GM21447 (cell line): ENCODE measurements around the gene DMWD.
"Not testable (repeated sequence)": the region's sequence is repeated elsewhere in the genome, so short reads cannot be mapped to it uniquely, and the experiment has no call there.

Experiments used
- ATAC-seq: cut with Tn5 transposase; IDR thresholded peaks from one replicate; pipeline ENCODE4 v1.9.1; 2021; ENCODE audit not compliant: unreplicated experiment

The DMWD gene

DNA sequence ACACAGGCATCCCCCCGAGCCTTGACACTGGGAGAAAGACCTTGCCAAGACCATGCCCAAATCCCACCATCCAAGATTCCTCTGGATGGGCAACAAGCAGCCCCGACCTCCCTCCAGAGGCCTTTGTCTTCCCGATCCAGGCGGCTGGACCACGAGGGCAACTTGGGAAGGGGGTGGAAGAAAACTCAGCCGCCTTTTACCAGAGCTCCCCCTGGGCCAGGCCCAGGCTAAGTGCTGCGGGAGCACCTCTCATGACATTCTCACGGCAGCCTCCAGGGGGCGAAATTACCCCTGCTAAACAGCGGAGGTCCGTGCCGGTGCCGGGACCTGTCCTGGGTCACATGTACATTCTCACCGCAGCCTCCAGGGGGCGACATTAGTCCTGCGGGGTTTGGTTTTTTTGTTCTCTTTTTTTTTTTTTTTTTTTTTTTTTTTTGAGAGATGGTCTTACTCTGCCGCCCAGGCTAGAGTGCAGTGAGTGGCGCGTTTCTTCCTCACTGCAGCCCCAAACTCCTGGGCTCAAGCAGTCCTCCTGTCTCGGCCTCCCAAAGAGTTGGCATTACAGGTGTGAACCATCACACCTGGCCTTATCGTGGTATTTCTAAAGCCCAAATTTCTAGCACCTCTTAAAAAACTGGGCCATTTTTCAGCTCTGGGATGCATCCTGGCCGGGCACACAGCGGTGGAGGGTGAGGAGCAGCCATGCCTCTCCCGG is 24.5 kb upstream of the DMWD start:
- peak; percentile 88 for ATAC-seq

DNA sequence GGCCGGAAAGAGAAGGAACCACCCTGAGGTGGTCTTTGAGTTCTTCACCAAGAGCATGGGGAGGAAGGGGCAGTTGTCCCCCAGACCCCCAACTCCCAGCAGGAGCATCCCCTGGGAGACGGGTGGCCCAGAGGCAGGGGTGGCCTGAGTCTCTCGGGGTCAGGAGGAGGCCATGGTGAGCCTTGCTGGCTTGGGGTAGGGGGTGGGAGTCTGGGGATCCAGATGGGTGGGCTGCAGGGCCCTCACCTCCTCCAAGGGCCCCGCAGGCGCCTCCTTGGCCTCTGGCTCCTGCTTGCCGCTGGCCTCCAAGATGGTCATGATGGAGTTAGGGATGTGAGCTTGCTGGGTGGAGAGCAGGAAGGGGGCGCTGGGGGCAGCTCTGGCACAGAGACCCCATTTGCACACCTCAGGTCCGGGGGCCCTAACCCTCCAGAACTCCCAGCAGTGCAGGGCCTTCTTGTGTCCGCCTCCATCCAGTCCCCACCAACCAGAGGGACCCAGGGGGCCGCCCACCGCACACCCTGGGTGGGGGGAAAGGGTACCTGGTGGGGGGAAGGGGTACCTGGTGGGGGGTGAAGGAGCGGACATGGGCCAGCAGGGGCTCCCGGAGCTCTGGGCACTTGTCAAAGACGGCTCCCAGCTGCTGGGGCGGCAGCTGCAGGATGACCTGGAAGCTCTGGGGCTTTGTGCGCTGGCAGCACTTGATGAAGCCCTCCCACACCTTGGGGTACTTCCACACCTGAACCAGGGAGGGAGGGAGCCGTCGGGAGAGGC is 23.8 kb upstream of the DMWD start:
- ATAC-seq = no peak

DNA sequence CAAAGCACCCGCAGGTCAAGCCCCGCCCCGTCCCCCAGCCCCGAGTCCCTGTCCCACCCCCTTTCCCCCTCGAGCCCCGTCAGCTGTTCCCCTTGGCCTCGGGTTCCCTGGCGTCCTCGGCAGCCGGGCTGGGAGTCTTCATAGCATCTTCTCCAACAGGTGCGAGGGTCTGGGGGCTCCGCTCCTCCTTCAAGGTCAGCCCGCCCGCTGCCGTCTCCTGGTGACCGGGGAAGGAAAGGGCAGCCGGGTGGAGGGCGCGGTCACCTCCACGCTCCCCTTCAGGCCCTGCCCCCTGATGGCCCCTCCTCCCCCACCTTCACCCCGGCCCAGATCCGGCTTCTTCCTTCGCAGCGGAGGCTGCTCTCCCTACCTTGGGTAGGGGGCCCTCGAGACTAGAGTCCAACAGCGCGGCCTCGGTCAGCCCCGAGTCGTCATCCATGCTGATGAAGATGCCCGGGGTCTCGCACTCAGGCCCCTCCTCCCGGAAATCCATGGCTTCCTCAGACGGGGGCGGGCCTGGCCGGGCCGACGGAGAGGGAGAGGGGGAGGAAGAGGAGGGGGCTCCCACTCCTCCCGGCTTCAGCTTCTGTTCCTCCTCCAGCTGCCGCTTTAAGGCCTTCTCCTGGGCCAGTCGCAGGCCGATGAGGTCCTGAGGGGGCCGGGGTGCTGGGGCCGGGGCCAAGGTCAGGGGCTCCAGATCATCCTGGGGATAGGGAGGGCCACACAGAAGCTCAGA is 23.0 kb upstream of the DMWD start:
- ATAC-seq = no peak

DNA sequence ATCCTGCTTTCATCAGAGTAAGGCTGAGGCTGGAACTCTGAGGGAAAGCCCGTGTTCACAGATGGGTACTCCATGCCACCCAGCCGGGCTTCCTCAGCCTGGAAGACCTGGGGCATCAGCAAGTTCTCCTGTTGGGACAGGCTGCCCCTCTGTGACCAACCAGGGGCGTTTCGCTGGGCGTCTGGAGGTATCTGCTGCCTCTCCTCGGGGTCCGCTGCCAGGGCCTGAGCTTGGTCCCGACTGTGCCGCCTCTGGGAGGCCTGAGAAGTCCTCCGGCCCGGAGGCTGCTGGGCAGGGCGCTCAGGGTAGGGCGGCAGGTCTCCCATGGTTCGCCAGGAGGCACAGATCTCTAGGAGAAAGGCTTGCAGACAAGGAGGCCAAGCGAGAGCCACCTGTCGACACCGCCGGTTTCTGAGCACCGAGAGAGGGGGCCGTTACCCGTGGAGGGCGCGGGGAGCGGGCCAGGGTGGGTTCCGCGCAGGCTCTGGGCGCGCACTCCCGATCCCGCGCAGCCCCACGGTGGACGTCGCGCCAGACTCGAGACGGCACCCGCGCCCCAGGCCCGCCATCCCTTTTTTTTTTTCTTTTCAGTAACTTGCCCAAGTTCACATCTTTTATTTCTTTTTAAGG is 22.3 kb upstream of the DMWD start, which contains the start of gene RSPH6A:
Gene RSPH6A, minus strand, starts transcription at position 458 of the 630 bp plus-strand sequence. Its CDS starts 132 bp downstream, at position 326.
- ATAC-seq = no peak

DNA sequence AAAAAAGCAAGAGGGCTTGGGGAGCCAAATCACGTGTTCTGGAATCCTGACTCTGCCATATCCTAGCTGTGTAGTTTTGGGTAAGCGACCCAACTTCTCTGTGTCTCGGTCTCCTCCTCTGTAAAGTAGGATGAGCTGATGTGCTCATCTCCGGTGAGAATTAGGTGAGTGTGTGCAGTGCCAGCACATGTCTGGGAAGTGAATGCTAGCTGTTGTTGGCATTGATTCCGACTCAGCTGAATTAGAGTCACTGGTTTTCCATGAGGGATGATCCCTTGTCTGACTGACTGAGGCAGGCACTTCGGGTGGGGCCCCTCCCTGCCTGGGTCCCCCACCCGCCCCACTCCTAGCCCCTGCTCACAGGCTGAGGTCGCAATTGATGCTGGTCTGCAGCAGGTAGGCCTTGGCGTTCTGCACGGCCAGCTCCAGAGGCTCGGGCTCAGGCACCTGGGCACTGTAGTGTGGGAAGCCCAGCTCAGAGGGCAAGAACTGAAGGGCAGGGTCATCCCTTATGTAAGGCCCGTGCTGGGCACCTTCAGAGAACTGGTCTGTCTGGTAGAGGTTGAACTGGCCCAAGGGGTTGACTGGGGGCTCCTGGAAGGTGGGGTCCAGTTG is 21.6 kb upstream of the DMWD start:
- ATAC-seq = no peak

DNA sequence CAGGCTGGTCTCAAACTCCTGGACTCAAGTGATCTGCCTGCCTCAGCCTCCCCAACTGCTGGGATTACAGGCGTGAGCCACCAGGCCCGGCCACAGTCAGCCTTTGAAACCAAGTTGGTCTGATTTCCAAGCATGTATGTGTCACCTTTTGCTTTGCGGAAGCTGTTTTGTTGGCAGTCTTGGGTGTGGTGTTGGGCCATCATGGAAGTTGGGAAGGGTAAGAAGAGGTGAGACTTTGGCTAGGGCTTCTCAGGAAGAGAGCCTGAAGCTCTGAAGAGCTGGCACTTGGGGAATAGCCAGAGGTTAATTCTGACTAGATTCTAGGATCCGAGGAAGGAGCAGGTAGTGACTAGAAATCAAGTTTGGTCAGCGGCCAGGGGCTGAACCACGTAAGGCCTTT is 19.7 kb upstream of the DMWD start:
- ATAC-seq = no peak

DNA sequence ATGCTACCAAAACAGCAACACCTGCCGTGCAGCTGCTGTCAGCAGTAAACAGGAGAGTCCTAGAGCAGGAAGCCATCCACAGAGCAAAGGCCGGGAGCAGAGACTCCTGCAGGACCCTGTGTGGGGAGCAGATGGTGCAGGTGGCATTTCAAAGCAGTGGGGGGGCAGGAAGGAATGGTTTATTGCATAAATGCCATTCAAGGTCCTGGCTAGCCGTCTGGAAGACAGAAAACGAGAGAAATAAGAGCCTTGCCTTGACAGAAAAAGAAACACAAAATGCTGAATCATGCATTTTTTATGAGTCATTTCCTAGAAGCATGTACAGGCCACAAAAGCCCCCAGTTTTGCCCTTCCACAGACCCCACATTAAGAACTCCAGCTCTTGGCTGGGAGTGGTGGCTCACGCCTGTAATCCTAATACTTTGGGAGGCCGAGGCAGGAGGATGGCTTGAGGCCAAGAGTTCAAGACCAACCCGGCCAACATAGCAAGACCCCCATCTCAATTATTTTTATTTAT is 17.1 kb upstream of the DMWD start:
- no peak for ATAC-seq

DNA sequence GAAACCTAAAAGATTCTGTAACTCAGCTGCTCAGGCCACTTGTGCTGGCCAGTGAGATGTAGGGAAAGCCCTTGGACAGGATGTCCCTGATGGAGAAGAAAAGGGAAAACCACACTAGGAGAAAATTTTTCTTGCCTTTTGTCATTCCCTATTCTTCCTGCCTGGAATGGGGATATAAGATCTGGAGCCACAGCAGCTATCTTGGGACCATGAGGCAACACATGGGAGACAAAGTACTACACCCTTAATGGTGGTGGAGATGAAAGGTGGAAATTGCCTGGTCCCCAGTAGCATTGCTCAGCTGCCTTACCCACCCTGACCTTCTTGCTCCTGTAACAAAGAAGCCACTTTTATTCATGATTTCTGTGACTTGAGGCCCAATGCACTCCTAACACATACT is 13.1 kb upstream of the DMWD start:
- no peak for ATAC-seq

DNA sequence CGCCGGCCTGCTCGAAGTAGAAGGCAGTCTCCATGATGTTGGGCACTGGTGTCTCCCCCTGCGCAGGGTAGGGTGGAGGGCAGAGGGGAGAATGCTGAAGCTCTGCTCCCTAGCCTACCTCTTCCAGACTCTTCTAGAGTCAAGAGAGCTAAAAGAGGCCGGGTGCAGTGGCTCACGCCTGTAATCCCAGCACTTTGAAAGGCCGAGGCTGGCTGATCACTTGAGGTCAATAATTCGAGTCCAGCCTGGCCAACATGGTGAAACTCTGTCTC is 12.2 kb upstream of the DMWD start:
- no peak for ATAC-seq

DNA sequence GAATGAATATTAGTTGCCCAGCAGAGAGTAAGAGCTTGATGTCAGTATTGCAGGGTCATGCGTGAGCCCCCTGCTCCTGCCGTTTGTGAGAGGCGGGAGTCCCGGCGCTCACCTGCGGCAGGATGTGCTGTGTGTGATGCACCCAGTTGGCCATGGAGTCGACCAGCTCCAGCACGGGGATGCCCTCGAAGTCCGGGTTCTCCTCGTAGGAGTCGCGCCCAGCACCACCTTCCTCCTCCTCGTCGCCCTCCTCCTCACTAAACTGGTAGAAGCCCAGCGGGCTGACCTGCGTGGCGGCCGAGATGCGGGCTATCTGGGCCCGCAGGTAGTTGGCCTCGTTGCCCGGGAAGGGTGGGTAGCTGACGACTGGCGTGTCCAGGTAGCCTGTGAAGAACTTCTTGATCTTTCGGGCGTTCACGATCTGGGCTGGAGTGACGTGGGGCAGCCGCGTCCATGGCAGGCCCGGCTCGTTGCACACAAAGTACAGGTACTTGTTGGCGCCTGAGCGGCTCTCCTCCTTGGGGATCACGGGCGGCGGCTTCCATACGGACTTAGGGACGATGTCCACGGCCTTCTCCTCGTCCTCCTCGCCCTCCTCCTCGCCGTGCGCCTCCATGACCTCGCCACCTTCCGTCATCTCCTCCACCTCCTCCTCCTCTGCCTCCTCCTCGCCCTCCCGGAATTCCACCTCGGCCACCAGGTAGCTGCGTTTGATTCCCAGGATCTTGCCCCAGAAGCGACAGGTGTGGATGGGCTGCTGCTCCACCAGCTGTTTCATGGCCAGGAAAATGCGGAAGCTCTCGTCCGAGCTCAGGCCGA is 11.7 kb upstream of the DMWD start:
- no peak for ATAC-seq

DNA sequence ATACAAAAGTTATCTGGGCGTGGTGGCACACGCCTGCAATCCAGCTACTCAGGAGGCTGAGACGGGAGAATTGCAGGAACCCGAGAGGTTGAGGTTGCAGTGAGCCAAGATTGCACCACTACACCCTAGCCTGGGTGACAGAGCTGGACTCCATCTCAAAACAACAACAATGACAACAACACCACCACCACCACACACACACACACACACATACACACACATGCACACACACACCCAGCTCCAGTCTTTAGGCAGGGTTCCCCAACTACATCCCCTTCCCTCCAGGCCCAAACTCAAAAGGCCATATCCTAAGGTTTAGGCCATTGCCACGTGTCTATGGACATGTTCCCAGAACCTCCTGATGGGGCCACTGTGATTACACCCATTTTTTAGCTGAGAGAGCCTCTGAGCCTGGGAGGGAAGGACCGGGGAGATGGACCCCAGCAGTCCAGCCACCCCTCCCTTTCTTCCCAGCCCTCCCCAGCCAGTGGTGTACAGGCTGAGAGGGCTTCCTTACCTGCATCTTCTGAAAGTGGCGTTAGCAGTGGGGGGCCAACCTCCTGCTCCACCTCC is 9.0 kb upstream of the DMWD start:
- ATAC-seq = no peak

DNA sequence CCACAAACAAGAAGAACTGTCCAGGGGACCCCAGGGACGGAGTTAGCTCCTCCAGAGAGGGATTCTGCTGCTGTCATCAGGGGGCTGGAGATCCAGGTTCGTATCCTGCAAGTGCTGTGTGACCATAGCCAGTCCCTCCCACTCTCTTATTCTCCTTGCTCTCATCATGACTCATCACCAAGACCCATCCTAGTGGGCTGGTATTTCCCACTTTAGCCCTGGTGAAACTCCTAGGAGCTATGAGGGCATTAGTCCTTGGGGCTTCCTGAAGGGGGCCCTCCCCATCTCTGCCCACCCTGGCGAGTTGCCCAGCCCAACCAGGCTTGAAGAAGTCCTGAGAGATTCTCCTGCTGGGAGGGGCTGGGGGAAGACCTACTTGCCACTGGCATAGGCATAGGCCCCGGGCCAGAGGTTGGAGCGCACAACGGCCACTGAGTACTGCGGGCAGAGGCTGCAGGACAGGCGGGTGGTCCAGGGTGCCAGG is 7.5 kb upstream of the DMWD start:
- no peak for ATAC-seq

DNA sequence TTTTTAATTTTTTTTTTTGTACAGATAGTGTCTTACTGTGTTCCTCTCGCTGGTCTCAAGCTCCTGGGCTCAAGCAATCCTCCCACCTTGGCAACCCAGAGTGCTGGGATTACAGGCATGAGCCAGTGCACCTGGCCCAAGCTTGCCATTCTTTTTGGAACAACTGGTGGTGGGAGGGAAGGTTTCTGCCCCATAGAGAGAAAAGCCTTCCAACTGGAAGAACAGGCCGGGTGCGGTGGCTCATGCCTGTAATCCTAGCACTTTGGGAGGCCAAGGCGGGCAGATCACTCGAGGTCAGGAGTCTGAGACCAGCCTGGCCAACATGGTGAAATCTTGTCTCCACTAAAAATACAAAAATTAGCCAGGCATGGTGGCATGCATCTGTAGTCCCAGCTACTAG is 6.9 kb upstream of the DMWD start:
- ATAC-seq = not testable (repeated sequence)

DNA sequence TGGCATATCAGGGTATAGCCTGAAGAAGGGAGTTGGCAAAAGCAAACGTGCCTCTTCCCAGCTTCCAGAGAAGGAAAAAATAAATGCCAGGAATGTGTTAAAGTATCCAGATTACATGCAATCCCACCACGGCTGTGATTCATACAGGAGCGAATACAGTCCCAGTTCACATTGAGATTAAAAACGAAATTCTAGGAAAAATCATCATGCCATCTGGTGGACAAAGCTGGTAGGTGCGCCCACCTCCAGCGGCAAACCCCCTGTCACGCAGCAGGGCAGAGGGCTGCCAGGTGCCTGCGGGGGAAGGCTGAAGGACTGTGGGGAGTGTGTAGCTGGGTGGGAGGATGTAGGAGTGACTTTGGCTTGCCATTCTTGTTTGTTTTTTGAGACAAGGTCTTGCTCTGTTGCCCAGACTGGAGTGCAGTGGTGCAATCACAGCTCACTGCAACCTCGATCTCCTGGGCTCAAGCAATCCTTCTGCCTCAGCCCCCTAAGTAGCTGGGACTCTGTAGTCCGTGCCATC is 6.4 kb upstream of the DMWD start:
- no peak for ATAC-seq

DNA sequence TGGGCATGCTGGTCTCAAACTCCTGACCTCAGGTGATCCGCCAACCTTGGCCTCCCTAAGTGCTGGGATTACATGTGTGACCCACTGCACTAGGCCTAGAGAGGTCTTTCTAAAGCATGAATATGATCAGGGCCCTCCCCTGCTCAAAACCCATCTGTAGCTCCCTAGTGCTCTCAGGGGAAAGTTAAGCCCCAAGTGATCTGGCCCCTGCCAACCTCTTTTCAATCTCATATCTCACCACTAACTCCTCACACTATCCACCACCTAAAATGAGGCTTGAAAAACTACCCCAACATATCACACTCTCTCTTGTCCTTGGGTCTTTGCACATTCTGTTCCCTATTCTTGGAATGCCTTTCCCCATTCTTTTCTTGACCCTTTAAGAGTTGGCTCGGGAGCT is 2.0 kb upstream of the DMWD start:
- ATAC-seq = no peak

DNA sequence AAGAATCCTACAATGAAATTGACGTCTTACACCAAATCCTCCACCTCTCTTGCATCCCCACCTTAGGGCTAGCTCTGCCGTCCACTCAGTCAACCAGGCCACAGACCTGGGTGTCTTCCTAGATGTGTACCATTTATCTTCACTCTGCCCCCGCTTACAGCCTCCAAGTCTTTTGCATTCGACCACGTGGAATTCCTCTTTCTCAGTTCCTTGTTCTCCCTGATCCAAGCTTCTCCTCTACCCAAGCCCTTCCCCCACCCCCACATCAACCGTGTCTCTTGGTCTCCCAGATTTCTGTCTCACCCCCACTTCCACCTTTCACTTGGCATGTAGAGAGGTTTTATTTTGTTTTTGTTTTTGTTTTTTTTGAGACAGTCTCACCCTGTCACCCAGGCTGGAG is 1.2 kb upstream of the DMWD start:
- ATAC-seq = no peak

DNA sequence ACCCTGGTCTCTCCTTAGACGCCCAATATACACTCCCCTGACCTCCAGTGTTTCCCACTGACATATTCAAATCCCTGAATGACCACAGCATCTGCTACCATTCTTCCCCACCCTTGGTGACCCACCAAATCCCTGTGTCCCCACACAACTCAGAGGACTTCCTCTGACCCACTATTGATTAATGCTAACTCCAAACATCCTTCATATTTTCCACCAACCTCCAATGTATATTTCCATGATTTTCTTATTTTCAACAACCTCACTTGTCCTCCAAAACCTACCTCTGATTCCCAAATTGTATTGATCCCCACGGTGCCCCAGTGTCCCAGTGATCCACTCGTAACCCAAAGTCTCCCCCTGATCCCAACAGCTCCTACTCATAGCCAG is 526 bp upstream of the DMWD start:
- ATAC-seq = no peak

DNA sequence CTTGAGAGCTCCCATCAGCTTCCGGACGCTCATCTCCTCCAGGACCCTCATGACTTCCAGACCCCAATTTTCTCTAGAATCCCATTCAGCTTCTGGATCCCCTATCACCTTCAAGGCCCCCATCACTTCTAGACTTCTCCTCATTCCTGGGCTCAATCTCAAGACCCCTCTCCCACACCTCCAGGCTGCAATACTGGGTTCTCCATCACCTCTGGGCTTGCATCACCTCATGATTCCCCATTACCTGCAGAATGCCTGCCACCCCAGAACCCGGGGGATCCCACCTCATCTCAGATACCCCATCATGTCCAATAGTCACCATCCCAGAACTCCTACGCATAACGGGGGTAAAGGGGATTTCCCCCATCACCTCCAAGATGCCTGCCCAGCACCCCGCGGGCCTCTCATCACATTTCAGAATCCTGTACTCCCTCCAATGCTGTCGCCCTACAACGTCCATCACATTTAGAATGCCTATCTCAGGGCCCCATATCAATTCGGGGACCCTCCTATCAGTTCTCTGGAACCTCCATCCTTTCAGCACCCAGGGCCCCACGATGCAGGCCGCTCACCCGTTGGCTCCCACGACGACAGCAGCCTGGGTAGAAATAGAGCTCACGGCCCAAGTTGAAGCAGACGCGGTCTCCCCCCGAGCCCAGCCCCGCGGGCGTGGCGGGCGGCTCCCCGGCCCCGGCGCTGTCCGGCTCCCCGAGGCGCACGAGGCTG is 738 bp downstream of the DMWD start:
- peak; percentile 19 for ATAC-seq

DNA sequence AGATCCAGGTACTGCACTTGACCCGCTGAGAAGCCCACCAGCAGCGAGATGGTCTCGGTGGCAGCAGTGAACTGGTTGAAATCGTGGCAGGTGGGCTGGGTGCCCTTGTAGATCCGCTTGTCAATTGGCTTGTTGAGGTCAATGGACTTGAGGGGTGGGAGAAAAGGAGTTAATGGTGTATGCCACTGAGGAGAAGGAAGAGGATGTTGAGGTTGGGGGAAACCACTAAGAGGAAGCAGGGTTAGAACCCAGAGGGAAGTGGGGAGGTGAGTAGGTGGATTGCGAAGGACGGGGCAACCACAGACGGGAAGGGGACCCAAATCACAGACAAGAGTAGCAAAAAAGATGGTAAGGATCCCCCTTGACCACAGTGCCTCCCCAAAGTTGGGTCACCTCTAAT is 1.7 kb downstream of the DMWD start:
- ATAC-seq = no peak
